ENCODE data around the gene DPM3. TPM values are rescaled to one million over a fixed set of nuclear protein-coding genes. Genes with fewer than 3 reads are reported as not detected.

The DPM3 gene
- total RNA-seq, 4 donors from 2014 or later: 54.5 to 176 (median 80.6) TPM

DNA sequence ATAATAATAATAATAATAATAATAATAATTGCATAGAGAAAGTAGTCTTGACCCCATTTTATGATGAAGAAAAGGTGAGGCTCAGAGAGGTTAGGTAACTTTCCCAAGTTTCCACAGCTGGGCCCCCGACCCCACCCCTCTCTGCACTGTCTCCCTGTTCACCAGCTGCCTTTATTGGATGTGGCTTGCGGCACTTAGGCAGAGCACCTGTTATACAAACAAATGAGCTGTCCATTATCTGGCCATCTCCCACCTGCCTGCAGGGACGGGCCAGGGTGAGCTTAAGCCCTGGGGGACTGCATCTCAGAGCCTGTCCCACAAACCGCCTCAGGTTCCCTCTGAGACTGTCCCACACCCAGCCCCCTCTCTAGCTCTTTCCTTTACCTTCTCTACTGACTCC, 22.7 kb downstream of the DPM3 start:
- H3K9me3 ChIP-seq: no peaks in the 10 kb centered on the region
- no peak overlapping the region for H3K4me3 ChIP-seq
- intact Hi-C loops (cut with DNase I): no loop called here
- 85% methylated on average over 4 of the region's 4 CpGs for WGBS
- no peaks in the 10 kb centered on the region for H3K36me3 ChIP-seq
- no peaks in the 10 kb centered on the region for H3K4me1 ChIP-seq
- no peak for DNase-seq (ENCODE audit: extremely low spot score)
- peaks cover 0 to 10% (median 0%) of the 10 kb centered on the region in 4 donors for H3K27me3 ChIP-seq
- no peak for TF ChIP-seq CTCF (IDR thresholded peaks at IDR 0.05)
- no peak for TF ChIP-seq EP300 (IDR thresholded peaks at IDR 0.05)
- TF ChIP-seq POLR2AphosphoS5 (IDR thresholded peaks at IDR 0.05): no peak
- TF ChIP-seq POLR2A (IDR thresholded peaks at IDR 0.05; ENCODE audit: low read depth): no peak
- no peak overlapping the region for H3K27ac ChIP-seq (replicated peaks in 1 of 4)

DNA sequence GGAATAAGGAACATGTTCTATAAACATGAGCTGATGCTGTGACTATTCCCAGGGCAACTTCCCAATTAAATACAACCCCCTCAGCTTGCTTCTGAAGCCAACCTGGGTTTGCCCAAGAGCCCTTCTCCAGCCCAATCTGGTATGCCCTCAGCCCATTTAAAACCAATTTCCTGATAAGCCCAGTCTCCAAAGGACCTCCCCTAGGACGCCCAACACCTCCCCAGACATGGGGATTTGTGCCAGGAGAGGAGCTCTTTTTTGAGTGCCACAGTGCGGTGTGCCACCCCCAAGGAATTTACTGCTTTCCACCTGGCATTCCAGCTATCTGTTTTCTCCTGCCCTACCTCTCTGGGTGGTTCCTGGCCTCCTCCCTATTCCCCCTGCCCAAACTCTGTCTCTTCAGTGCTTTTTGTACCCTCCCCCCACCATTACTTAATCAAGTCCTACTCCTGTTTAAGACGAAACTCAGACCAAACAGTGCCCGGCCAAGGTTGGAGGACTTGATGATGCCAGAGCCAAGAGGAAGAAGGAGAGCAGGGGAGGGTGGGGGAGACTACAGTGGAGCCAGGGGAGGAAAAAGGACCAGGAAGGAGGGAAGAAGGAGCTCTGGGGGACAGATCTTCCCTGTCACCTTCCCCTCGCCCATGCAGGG, 24.1 kb downstream of the DPM3 start:
- TF ChIP-seq EP300 (IDR thresholded peaks at IDR 0.05) (no peak), POLR2A (IDR thresholded peaks at IDR 0.05; ENCODE audit: low read depth) (no peak), POLR2AphosphoS5 (IDR thresholded peaks at IDR 0.05) (no peak), CTCF (IDR thresholded peaks at IDR 0.05) (no peak)
- no peaks in the 10 kb centered on the region for H3K9me3 ChIP-seq
- no peak for DNase-seq (ENCODE audit: extremely low spot score)
- H3K4me3 ChIP-seq: no peak overlapping the region
- WGBS: 65% methylated on average over 5 of the region's 5 CpGs
- H3K4me1 ChIP-seq: no peaks in the 10 kb centered on the region
- H3K36me3 ChIP-seq: no peaks in the 10 kb centered on the region
- no peak overlapping the region for H3K27ac ChIP-seq (replicated peaks in 1 of 4)
- intact Hi-C loops (cut with DNase I): no loop called here
- H3K27me3 ChIP-seq: peaks cover 0 to 10% (median 0%) of the 10 kb centered on the region in 4 donors

- WGBS: 73% methylated on average over 5 of the region's 5 CpGs
- intact Hi-C loops (cut with DNase I): no loop called here
- TF ChIP-seq CTCF (IDR thresholded peaks at IDR 0.05) (no peak), POLR2A (IDR thresholded peaks at IDR 0.05; ENCODE audit: low read depth) (no peak), POLR2AphosphoS5 (IDR thresholded peaks at IDR 0.05) (no peak), EP300 (IDR thresholded peaks at IDR 0.05) (no peak)
Measured at GRCh38 chr1:155113450-155113980, 26.8 kb downstream of the DPM3 start.

GRCh38 chr1:155110826-155111225, 29.5 kb downstream of the DPM3 start:
- Histone ChIP-seq H3K4me1 (peaks cover 0 to 2% (median under 1%) of the 10 kb centered on the region in 4 donors), H3K27ac (replicated peaks in 1 of 4) (no peak overlapping the region), H3K4me3 (no peak overlapping the region), H3K9me3 (no peaks in the 10 kb centered on the region), H3K36me3 (no peaks in the 10 kb centered on the region), H3K27me3 (no peaks in the 10 kb centered on the region)
- TF ChIP-seq POLR2A (IDR thresholded peaks at IDR 0.05; ENCODE audit: low read depth) (no peak), POLR2AphosphoS5 (IDR thresholded peaks at IDR 0.05) (no peak), CTCF (IDR thresholded peaks at IDR 0.05) (no peak), EP300 (IDR thresholded peaks at IDR 0.05) (no peak)
- intact Hi-C loops (cut with DNase I): no loop called here
- no peak for DNase-seq (ENCODE audit: extremely low spot score)
- WGBS: 67% methylated on average over 8 of the region's 8 CpGs

More at GRCh38 chr1:155113450-155113980, 26.8 kb downstream of the DPM3 start:
- no peak for DNase-seq (ENCODE audit: extremely low spot score)
- Histone ChIP-seq H3K27ac (replicated peaks in 1 of 4) (no peak overlapping the region), H3K27me3 (peaks cover 0 to 10% (median 0%) of the 10 kb centered on the region in 4 donors), H3K36me3 (no peaks in the 10 kb centered on the region), H3K4me1 (no peaks in the 10 kb centered on the region), H3K4me3 (no peak overlapping the region), H3K9me3 (no peaks in the 10 kb centered on the region)

Data from esophagus muscularis mucosa (tissue), 4 donors.